Measurements from ENCODE around the gene SPEN. TPM values are rescaled to one million over a fixed set of nuclear protein-coding genes. Genes with fewer than 3 reads are reported as not detected.
"Not testable (repeated sequence)": the region's sequence is repeated elsewhere in the genome, so short reads cannot be mapped to it uniquely, and the experiment has no call there.

SPEN gene
- total RNA-seq (2014; rRNA removed; shearing (Covaris generic)): 14.9 and 22.3 TPM in 2 replicates

- peak; percentile 100 for DNase-seq (ENCODE audit: low read depth)
Observed at GRCh38 chr1:15847100-15847892, at the start of gene SPEN. Gene SPEN, plus strand, starts transcription at chr1:15847707. Its CDS starts 361 bp downstream, at chr1:15848068.

DNA sequence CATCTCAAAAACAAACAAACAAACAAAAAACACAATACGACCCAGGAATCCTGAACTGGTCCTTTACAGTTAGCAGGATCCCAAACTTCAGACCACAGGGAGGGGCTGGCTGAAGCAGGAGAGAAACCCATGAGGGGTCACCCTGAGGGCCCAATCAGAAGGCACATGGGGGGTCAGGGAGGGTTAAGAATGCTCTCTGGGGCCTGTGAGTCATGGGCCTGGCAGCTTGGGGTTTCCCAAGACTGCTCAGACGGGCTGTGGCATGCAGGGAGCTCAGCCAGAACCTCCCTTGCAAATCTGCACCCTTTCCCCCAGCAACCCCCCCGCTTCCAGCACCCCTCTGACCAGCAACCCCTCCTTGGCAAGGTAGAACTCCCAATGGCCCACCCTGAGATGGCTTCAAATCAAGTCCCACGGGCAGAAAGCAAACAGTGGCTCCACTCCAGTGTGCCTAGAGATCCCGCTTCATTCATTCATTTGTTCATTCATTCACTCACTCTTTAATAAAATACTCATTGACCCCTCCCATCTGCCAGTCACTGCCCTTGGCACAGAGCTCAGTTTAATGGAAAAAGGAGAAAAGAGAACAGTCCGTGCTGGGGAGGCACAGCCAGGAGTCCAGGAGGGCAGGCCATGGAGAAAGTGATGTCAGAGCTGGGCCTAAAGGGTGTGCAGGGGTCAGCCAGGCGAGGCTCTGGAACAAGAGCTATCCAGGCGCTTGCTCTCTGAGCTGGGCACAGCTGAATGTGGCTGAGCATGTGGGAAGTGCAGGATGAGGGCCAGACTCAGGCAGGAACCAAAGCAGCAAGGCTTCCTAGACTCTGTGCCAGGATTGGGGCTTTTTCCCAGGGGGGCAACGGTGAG lies 48.3 kb upstream of the SPEN start:
- DNase-seq (ENCODE audit: low read depth): peak; percentile 99

GRCh38 chr1:15799928-15800835 lies 47.3 kb upstream of the SPEN start:
- DNase-seq (ENCODE audit: low read depth): peak; percentile 91

DNA sequence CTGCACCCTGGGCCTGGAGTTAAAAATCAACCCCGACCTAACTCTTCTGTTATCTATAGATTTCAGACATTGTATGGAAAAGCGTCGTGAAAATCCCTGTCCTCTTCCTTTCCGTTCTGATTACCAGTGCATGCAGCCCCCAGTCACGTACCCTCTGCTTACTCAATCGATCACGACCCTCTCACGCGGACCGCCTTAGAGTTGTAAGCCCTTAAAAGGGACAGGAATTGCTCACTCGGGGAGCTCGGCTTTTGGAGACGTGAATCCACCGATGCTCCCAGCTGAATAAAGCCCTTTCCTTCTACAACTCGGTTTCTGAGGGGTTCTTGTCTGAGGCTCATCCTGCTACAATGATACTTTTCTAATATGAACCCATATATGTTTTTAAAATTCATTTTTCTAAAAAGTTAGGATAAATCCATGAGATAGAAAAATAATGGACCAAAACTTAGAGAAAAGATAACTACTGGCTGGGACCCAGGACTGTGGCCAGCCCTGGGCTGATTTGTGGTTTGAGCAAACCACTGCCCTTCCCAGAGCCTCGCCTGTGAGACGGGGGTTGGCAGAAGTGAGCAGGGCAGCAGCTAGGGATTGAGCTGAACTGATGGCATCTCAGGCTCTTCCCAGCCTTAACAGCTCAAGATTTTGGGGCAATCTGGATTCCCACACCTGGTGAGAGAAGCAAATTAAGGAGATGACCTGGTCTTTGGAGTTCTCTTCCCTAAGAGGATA lies 45.1 kb upstream of the SPEN start:
- DNase-seq (ENCODE audit: low read depth): peak; percentile 78

- peak; percentile 39 for DNase-seq (ENCODE audit: low read depth)
Observed at GRCh38 chr1:15803380-15803779, 44.1 kb upstream of the SPEN start.

GRCh38 chr1:15804060-15804459 lies 43.4 kb upstream of the SPEN start:
- no peak for DNase-seq (ENCODE audit: low read depth)

- DNase-seq (ENCODE audit: low read depth): no peak
Observed at GRCh38 chr1:15807121-15807520, 40.4 kb upstream of the SPEN start.

DNA sequence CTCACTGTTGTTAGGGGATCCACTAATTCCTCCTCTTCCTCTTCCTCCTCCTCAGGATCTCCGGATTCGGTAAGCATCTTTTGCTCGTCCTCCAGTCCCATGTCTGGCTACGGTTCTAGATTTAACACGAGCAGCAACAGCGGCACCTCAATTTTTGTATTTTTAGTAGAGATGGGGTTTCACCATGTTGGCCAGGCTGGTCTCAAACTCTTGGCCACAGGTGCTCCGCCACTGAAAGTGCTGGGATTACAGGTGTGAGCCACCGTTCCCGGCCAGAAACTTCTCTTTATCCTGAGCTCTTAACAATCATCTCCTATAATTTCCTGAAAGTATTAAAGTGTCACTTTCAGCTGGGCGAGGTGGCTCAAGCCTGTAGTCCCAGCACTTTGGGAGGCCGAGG lies 40.0 kb upstream of the SPEN start, which contains the start of gene UQCRHL:
Gene UQCRHL (minus strand): TSS at position 101 of the 400 bp plus-strand sequence. CDS start 0 bp downstream, at position 101.
- not testable (repeated sequence) for DNase-seq (ENCODE audit: low read depth)

GRCh38 chr1:15808955-15809354 lies 38.6 kb upstream of the SPEN start:
- DNase-seq (ENCODE audit: low read depth): no peak

DNA sequence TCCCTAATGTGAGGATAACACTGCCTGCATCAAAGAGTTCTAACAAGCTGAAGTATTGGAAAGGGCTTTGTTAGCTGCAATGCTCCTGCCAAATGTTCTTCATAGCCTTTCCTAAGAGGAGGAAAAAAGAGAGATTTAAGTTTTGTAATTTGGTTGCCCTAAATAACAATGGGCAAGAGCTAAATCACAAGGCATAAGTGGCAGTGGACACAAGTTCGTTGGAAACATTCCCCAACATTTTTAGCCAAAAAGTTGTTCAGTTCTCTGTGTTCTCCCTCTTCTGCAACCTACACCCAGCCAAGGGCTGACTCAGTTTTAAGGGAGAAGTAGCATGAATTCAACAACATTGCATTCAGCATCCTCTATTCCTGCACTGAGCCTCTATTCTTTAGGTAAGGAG lies 37.4 kb upstream of the SPEN start:
- DNase-seq (ENCODE audit: low read depth): no peak

- no peak for DNase-seq (ENCODE audit: low read depth)
Observed at GRCh38 chr1:15816674-15817073, 30.8 kb upstream of the SPEN start.

- DNase-seq (ENCODE audit: low read depth): no peak
Observed at GRCh38 chr1:15820478-15820877, 27.0 kb upstream of the SPEN start.

DNA sequence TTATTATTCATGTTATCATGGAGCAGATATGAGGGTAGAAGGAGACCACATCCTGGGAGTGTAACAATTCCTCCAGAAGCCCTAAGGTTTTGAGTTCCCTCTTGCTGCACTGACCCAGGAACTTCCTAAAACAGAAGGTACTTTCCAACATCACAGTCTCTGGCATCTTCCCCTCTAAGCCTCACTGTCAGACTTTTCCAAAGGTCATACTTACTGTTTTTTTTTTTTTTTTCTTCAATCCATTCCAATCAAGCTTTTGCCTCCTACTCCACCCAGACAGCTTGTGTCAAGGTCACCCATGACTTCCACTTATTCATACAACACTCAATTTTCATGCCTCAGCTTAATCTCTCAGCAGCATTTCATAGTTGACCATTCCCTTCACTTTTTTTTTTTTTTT lies 21.7 kb upstream of the SPEN start:
- peak; percentile 30 for DNase-seq (ENCODE audit: low read depth)

DNA sequence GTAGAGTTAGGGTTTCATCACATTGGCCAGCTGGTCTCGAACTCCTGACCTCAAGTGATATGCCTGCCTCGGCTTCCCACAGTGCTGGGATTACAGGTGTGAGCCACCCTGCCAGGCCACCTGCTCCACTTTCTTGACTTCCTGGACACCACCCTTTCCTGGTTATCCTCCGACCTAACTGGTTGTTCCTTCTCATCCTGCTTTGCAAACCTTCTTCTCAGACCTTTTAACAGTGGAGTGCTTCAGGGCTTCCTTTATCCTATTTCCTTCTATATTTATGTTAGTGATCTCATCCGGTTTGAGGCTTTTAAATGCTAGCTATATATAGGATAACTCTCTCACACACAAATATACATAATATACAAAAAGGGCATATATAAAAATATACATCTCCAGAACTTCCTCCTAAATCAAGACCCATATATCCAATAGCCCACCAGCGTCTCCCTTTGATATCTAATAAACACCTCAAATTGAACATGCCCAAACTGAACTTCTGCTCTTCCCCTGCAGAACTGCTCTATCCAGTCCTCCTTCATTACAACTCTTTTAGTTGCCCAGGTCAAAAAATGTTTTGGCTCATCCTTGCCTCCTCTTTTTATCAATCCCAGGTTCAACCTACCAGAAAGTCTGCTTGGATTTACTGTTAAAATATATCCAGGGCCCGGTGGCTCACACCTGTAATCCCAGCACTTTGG lies 20.5 kb upstream of the SPEN start:
- DNase-seq (ENCODE audit: low read depth): no peak

- not testable (repeated sequence) for DNase-seq (ENCODE audit: low read depth)
Observed at GRCh38 chr1:15827567-15827966, 19.9 kb upstream of the SPEN start.

- not testable (repeated sequence) for DNase-seq (ENCODE audit: low read depth)
Observed at GRCh38 chr1:15828931-15829330, 18.6 kb upstream of the SPEN start.

- DNase-seq (ENCODE audit: low read depth): no peak
Observed at GRCh38 chr1:15830258-15830657, 17.2 kb upstream of the SPEN start.

DNA sequence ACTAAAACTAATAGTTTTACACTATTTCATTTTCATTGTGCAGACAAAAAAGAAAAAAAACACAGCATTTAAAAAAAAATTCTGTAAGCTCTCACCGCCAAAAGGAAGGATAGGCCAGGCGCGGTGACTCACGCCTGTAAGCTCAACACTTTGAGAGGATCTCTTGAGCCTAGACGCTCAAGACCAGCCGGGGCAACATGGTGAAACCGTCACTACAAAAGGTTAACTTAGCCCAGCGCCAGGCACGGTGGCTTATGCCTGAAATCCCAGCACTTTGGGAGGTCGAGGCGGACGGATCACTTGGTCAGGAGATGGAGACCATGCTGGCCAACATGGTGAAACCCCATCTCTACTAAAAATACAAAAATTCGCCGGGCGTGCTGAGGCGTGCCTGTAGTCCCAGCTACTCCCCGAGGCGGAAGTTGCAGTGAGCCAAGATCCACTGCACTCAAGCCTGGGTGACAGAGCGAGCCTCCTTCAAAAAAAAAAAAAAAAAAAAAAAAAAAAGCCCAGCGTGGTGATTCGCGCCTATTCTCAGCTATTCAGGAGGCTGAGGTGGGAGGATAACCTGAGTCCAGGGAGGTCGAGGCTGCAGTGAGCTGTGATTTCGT lies 14.3 kb upstream of the SPEN start:
- DNase-seq (ENCODE audit: low read depth): peak; percentile 79

- no peak for DNase-seq (ENCODE audit: low read depth)
Observed at GRCh38 chr1:15833842-15834405, 13.6 kb upstream of the SPEN start.

All from Daoy (cell line).